HepG2 (cell line): ENCODE data around the gene TMEM223. TPM values are rescaled to one million over a fixed set of nuclear protein-coding genes. Genes with fewer than 3 reads are reported as not detected.

Experiments
- FOXA1 ChIP-seq, 2 experiments: fragments of 450-650 bp in 1 of 2; sonication (generic) in 1 of 2; formaldehyde crosslinking in 1 of 2; IDR thresholded peaks; 2 replicates each; pipeline versions ENCODE4 v1.4.0 to v1.6.1; 2016 to 2020; ENCODE audit warnings: missing genetic modification reagents in 1 of 2
- GPN1 ChIP-seq: sonication (generic); formaldehyde crosslinking; IDR thresholded peaks from 2 replicates; pipeline ENCODE4 v1.5.1; 2020; ENCODE audit warnings: missing genetic modification reagents, borderline replicate concordance
- KDM6A ChIP-seq: IDR thresholded peaks from 2 replicates; pipeline ENCODE4 v1.6.1; 2016; ENCODE audit warnings: low read depth
- MAFG ChIP-seq: sonication (generic); formaldehyde crosslinking; IDR thresholded peaks from 2 replicates; pipeline ENCODE4 v1.5.1; 2020; ENCODE audit warnings: mild to moderate bottlenecking, missing genetic modification reagents
- NFYB ChIP-seq: sonication (generic); formaldehyde crosslinking; IDR thresholded peaks from 2 replicates; pipeline ENCODE4 v1.4.0; 2020; ENCODE audit warnings: missing genetic modification reagents
- PRPF4 ChIP-seq: fragments of 200-400 bp; formaldehyde crosslinking; IDR thresholded peaks from 2 replicates; pipeline ENCODE4 v1.6.1; 2016; ENCODE audit warnings: low read length, low read depth; ENCODE audit not compliant: poor library complexity, severe bottlenecking
- SNAPC4 ChIP-seq: sonication (generic); formaldehyde crosslinking; IDR thresholded peaks from 2 replicates; pipeline ENCODE4 v1.4.0; 2020; ENCODE audit warnings: mild to moderate bottlenecking, missing genetic modification reagents
- SYNCRIP ChIP-seq: fragments of 200-400 bp; formaldehyde crosslinking; IDR thresholded peaks from 2 replicates; pipeline ENCODE4 v1.6.1; 2018; ENCODE audit warnings: mild to moderate bottlenecking, low read depth, low read length; ENCODE audit not compliant: insufficient read depth
- ZBTB42 ChIP-seq: sonication (generic); formaldehyde crosslinking; IDR thresholded peaks from 2 replicates; pipeline ENCODE4 v1.5.0; 2020; ENCODE audit warnings: mild to moderate bottlenecking, missing genetic modification reagents
- ZFP36 ChIP-seq: fragments of 150-350 bp; IDR thresholded peaks from 2 replicates; pipeline ENCODE4 v1.6.1; 2018; ENCODE audit warnings: borderline replicate concordance, low read length, low read depth; ENCODE audit not compliant: partially characterized antibody
- ZNF281 ChIP-seq: sonication (generic); formaldehyde crosslinking; IDR thresholded peaks from 2 replicates; pipeline ENCODE4 v1.4.0; 2020; ENCODE audit warnings: missing genetic modification reagents, borderline replicate concordance
- ZNF329 ChIP-seq: sonication (generic); formaldehyde crosslinking; IDR thresholded peaks from 2 replicates; pipeline ENCODE4 v1.9.0; 2021; ENCODE audit warnings: low read depth, mild to moderate bottlenecking, missing genetic modification reagents
- ZNF33A ChIP-seq: sonication (generic); formaldehyde crosslinking; IDR thresholded peaks from 2 replicates; pipeline ENCODE4 v1.5.1; 2020; ENCODE audit warnings: missing genetic modification reagents, mild to moderate bottlenecking, moderate library complexity, borderline replicate concordance
- ZNF350 ChIP-seq: sonication (generic); formaldehyde crosslinking; IDR thresholded peaks from 2 replicates; pipeline ENCODE4 v1.4.0; 2020; ENCODE audit warnings: mild to moderate bottlenecking, low read depth, missing genetic modification reagents, borderline replicate concordance
- ZNF879 ChIP-seq: sonication (generic); formaldehyde crosslinking; IDR thresholded peaks from 2 replicates; pipeline ENCODE4 v1.8.1; 2023; ENCODE audit warnings: missing genetic modification reagents
- ZNF883 ChIP-seq: sonication (generic); formaldehyde crosslinking; IDR thresholded peaks from 2 replicates; pipeline ENCODE4 v1.5.1; 2020; ENCODE audit warnings: mild to moderate bottlenecking, missing genetic modification reagents; ENCODE audit errors: not compliant biosample characterization
- polyA plus RNA-seq, 8 experiments: library from polyadenylated mRNA; depleted of rRNA in 3 of 8; stranded (reverse) in 7 of 8; unstranded in 1 of 8; fragments of >200 nt; fragmentation: Illumina TruSeq in 4 of 8; extraction: Trizol in 4 of 8; gene quantifications; 2 replicates each; pipeline versions ENCODE4 v1.2.1 to v1.2.3, GENCODE V29; 2011 to 2016; ENCODE audit warnings: low read depth in 4 of 8, missing spikeins in 1 of 8, mixed read lengths in 1 of 8; ENCODE audit not compliant: insufficient read depth in 1 of 8
- total RNA-seq, 5 experiments: library from RNA; depleted of rRNA; stranded (reverse); fragments of >200 nt; fragmentation: Illumina TruSeq; extraction: Trizol; gene quantifications; 2 replicates each; pipeline ENCODE4 v1.2.3, GENCODE V29; 2016; ENCODE audit warnings: low read depth in 1 of 5
- TF ChIP-seq, protein P1 (sequence below): sonication (generic); formaldehyde crosslinking; IDR thresholded peaks from 2 replicates; pipeline ENCODE4 v1.5.0; 2020; ENCODE audit warnings: missing genetic modification reagents

Gene TMEM223
- total and polyA plus RNA-seq, 2 of the 13 experiments (the other 11 are each of a cell fraction or from before 2014, with no cell fraction given): 19.5 to 24.9 TPM

GRCh38 chr11:62805076-62805892 lies 13.5 kb upstream of the TMEM223 start, which contains the start of gene NXF1 (continued):
- TF ChIP-seq SNAPC4 (no peak), GPN1 (CRISPR knock-in tag) (no peak), ZNF33A (CRISPR knock-in tag) (no peak), ZNF879 (peak; percentile 44; the same call in 1 of the 2 replicates), ZNF329 (CRISPR knock-in tag) (peak; percentile 74; the same call in 1 of the 2 replicates), NFYB (CRISPR knock-in tag) (peak; percentile 55), ZBTB42 (no peak; the same call in 1 of the 2 replicates), PRPF4 (no peak), ZFP36 (no peak), ZNF281 (0 out of 2 replicates have a peak, but pooled peaks have one; percentile 28), ZNF350 (peak; percentile 80), KDM6A (CRISPR knock-in tag) (peak; percentile 33; the same call in 1 of the 2 replicates), FOXA1 (IDR thresholded peaks at IDR 0.05) (no peak), FOXA1 (CRISPR knock-in tag; IDR thresholded peaks at IDR 0.05) (peak; percentile 56), MAFG (CRISPR knock-in tag) (no peak), ZNF883 (CRISPR knock-in tag) (peak; percentile 93), SYNCRIP (no peak)
- TF ChIP-seq, protein P1, sequence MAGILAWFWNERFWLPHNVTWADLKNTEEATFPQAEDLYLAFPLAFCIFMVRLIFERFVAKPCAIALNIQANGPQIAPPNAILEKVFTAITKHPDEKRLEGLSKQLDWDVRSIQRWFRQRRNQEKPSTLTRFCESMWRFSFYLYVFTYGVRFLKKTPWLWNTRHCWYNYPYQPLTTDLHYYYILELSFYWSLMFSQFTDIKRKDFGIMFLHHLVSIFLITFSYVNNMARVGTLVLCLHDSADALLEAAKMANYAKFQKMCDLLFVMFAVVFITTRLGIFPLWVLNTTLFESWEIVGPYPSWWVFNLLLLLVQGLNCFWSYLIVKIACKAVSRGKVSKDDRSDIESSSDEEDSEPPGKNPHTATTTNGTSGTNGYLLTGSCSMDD (CRISPR knock-in tag): no peak
